Measurements from ENCODE around the gene DCDC1. TPM values are rescaled to one million over a fixed set of nuclear protein-coding genes. Genes with fewer than 3 reads are reported as not detected.
A peak's percentile ranks its signal among the peaks of the same experiment; 100 is the strongest.

The DCDC1 gene
- total RNA-seq, 4 donors from 2014 or later = 0.17 TPM; not detected in 3

DNA sequence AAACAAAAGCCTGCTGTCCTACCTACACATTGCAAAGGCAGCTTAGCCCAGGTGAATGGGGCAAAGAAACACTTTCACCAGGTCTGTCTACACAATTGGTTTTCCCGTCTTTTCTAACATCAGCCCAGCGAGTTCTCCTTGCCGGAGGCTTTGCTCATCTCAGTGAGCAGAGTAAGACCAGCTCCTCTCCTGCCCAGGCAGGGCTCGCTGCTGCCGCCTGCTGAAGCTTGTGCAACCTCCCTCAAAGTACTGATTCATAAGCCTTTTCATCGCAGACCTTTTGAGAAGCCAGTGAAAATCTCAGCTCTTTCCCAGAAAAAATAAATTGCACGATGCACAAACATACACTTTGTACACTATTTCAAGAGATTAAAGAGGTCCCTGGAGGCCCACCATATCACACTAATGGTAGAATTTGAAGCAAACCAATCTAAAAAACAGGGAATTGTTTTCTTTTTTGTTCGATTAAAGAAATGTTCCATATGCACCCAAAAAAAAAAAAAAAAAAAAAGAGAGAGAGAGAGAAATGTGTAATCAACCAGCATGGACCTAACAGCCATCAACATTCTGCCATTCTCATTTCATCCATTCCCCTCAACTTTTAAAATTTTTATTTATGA is 455.3 kb downstream of the DCDC1 start:
- peaks cover 0 to 6% (median 2%) of the 10 kb centered on the region in 4 donors for H3K4me1 ChIP-seq
- no peak for DNase-seq (ENCODE audit: extremely low spot score)
- TF ChIP-seq POLR2AphosphoS5 (IDR thresholded peaks at IDR 0.05) (no peak), EP300 (IDR thresholded peaks at IDR 0.05) (no peak), POLR2A (IDR thresholded peaks at IDR 0.05; ENCODE audit: low read depth) (no peak), CTCF (IDR thresholded peaks at IDR 0.05) (peak; percentile 24 to 58 (median 34))
- no peaks in the 10 kb centered on the region for H3K36me3 ChIP-seq
- H3K27ac ChIP-seq (replicated peaks in 1 of 4) = no peak overlapping the region
- intact Hi-C loops (cut with DNase I) = no loop called here
- H3K9me3 ChIP-seq = no peaks in the 10 kb centered on the region
- H3K27me3 ChIP-seq = no peaks in the 10 kb centered on the region
- no peak overlapping the region for H3K4me3 ChIP-seq
- WGBS = 17% methylated on average over 8 of the region's 8 CpGs

DNA sequence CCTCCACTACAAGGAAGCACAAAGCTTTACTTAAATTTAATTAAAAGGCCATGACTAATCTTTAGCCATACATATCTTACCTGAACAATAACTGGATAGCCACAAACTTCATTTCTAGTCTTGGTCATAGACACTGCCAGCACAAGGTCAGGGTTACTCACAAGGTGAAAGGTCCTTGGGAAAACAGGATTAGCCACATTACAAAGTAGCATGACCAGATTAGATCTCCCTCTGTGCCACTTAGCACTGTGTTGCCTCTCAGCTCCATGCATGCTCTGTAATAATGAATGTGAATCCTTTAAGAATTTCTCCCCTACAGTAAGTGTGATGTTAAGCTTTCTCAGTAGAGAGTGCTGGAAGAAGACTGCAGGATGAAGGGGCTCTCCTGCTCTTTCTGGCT is 458.3 kb downstream of the DCDC1 start:
- TF ChIP-seq POLR2A (IDR thresholded peaks at IDR 0.05; ENCODE audit: low read depth) (no peak), EP300 (IDR thresholded peaks at IDR 0.05) (no peak), POLR2AphosphoS5 (IDR thresholded peaks at IDR 0.05) (no peak), CTCF (IDR thresholded peaks at IDR 0.05) (no peak)
- Histone ChIP-seq H3K4me1 (peaks cover 0 to 6% (median 2%) of the 10 kb centered on the region in 4 donors), H3K36me3 (no peaks in the 10 kb centered on the region), H3K27ac (replicated peaks in 1 of 4) (no peak overlapping the region), H3K27me3 (no peaks in the 10 kb centered on the region), H3K9me3 (no peaks in the 10 kb centered on the region), H3K4me3 (no peak overlapping the region)
- DNase-seq (ENCODE audit: extremely low spot score) = no peak
- intact Hi-C loops (cut with DNase I) = no loop called here

DNA sequence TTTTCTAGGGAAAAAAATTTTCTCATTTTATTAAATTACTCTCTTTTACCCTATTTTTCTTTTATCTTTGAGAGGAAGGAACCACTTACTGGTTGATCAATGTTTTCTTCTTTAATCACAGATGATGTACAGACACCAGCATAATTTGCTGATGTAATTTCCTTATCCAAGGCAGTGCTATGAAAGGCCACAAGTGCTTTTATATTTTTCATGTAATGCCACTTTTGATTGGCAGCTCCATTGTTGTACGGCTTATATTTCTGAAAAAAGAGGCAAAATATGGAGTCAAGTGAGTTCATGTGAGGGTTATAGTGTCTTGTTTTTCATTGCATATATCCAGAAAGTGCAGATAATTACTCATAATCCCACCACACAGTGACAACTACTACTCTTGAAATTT is 460.7 kb downstream of the DCDC1 start:
- no peak overlapping the region for H3K4me3 ChIP-seq
- no peaks in the 10 kb centered on the region for H3K9me3 ChIP-seq
- peaks cover 0 to under 1% (median 0%) of the 10 kb centered on the region in 4 donors for H3K4me1 ChIP-seq
- intact Hi-C loops (cut with DNase I) = no loop called here
- no peak for TF ChIP-seq EP300 (IDR thresholded peaks at IDR 0.05)
- TF ChIP-seq CTCF (IDR thresholded peaks at IDR 0.05) = no peak
- no peak for TF ChIP-seq POLR2AphosphoS5 (IDR thresholded peaks at IDR 0.05)
- no peak for TF ChIP-seq POLR2A (IDR thresholded peaks at IDR 0.05; ENCODE audit: low read depth)
- no peak for DNase-seq (ENCODE audit: extremely low spot score)
- H3K36me3 ChIP-seq = no peaks in the 10 kb centered on the region
- WGBS = 86% methylated on average over 1 of the region's 1 CpG
- H3K27ac ChIP-seq (replicated peaks in 1 of 4) = no peak overlapping the region
- no peaks in the 10 kb centered on the region for H3K27me3 ChIP-seq

DNA sequence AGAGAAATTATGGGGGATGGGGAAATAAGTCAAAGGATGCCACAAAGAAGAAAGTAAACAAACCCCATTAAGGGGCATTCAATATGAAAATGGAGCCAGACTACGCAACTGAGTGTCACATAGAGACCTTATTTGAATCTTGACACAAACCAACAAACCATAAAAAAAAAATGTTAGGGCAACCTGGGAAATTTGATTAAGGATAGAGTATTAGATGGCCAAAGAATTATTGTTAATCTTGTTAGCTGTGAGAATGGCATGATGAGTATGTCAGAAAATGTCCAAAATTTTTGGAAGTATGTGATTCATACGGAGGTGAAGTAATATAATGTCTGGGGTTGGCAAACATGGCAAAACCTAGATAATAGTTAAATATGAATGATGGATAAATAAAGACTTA is 461.3 kb downstream of the DCDC1 start:
- Histone ChIP-seq H3K9me3 (no peaks in the 10 kb centered on the region), H3K36me3 (no peaks in the 10 kb centered on the region), H3K27me3 (no peaks in the 10 kb centered on the region), H3K4me1 (no peaks in the 10 kb centered on the region), H3K27ac (replicated peaks in 1 of 4) (no peak overlapping the region), H3K4me3 (no peak overlapping the region)
- intact Hi-C loops (cut with DNase I) = no loop called here
- TF ChIP-seq EP300 (IDR thresholded peaks at IDR 0.05) (no peak), CTCF (IDR thresholded peaks at IDR 0.05) (no peak), POLR2A (IDR thresholded peaks at IDR 0.05; ENCODE audit: low read depth) (no peak), POLR2AphosphoS5 (IDR thresholded peaks at IDR 0.05) (no peak)
- DNase-seq (ENCODE audit: extremely low spot score) = no peak
- WGBS = 89% methylated on average over 2 of the region's 2 CpGs

GRCh38 chr11:30902929-30903328 is 466.6 kb downstream of the DCDC1 start:
- H3K27ac ChIP-seq (replicated peaks in 1 of 4) = no peak overlapping the region
- intact Hi-C loops (cut with DNase I) = no loop called here
- H3K36me3 ChIP-seq = no peaks in the 10 kb centered on the region
- DNase-seq (ENCODE audit: extremely low spot score) = no peak
- no peak for TF ChIP-seq CTCF (IDR thresholded peaks at IDR 0.05)
- no peak for TF ChIP-seq POLR2A (IDR thresholded peaks at IDR 0.05; ENCODE audit: low read depth)
- no peak for TF ChIP-seq EP300 (IDR thresholded peaks at IDR 0.05)
- no peak for TF ChIP-seq POLR2AphosphoS5 (IDR thresholded peaks at IDR 0.05)
- no peaks in the 10 kb centered on the region for H3K27me3 ChIP-seq
- no peaks in the 10 kb centered on the region for H3K4me1 ChIP-seq
- no peak overlapping the region for H3K4me3 ChIP-seq
- no peaks in the 10 kb centered on the region for H3K9me3 ChIP-seq

Data from esophagus muscularis mucosa (tissue), 4 donors.